Pulmonary artery endothelial cell (primary cell): ENCODE results near the gene GCA. TPM values are rescaled to one million over a fixed set of nuclear protein-coding genes. Genes with fewer than 3 reads are reported as not detected.
A peak's percentile ranks its signal among the peaks of the same experiment; 100 is the strongest.

Source experiments
- DNase-seq: peaks from one replicate; pipeline ENCODE4 v3.0.0-alpha.2; 2011; ENCODE audit warnings: low read depth, low spot score
- total RNA-seq: library from RNA; depleted of rRNA; stranded (reverse); fragments of >200 nt; gene quantifications from 2 replicates; pipeline ENCODE4 v1.2.3, GENCODE V29; 2014

The GCA gene, protein sequence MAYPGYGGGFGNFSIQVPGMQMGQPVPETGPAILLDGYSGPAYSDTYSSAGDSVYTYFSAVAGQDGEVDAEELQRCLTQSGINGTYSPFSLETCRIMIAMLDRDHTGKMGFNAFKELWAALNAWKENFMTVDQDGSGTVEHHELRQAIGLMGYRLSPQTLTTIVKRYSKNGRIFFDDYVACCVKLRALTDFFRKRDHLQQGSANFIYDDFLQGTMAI
- 18.6 and 19.1 TPM in 2 replicates for total RNA-seq

GRCh38 chr2:162343824-162344616, at the start of gene GCA:
GCA (plus strand) TSS chr2:162344132; CDS start chr2:162344249, 117 bp downstream.
- DNase-seq = peak; percentile 87

DNA sequence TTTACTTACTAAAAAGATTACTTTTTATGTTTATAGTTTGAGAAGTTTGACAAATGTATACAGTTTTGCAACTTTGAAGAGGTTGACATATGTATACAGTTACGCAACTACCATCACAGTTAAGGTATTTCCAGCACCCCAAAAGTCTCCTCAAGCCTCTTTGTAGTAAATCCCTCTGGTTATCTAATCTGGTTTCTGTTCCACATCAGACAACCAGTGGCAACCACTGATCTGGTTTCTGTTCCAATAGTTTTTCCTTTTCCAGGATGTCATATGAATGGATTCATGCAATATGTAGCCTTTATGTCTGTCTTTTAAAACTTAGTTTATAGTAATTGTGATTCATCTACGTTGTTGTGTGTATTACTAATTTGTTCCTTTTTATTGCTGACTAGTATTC, 48.9 kb upstream of the GCA start:
- no peak for DNase-seq

DNA sequence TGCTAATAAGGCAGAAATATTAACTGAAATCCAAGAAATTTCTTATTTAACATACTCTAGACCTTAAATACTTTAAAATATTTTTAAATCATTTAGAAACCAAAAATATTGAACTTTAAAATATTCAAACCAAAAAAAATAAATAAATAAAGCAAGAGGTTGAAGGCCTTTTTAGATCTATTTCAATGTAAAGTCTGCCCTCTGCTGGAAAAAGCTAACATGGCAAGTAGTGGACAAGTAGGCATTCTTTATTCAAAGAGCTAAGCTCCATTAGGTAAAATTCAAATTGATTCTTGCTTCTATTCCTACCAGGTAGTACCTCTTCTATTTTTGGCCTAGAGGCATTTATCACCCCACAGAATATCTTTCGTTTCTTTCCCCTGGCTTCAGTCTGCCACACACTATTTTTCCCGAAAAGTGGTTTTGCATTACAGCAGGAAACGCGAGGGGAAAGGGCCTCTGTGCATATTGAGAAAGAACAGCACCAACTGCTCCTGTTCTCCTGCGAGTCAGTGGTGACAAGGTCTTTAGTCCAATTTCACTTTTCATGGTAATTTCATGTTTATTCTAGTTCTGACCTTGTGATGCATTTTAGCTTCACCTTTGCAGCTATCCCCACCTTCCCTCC, 45.9 kb upstream of the GCA start:
- DNase-seq = peak; percentile 41

DNA sequence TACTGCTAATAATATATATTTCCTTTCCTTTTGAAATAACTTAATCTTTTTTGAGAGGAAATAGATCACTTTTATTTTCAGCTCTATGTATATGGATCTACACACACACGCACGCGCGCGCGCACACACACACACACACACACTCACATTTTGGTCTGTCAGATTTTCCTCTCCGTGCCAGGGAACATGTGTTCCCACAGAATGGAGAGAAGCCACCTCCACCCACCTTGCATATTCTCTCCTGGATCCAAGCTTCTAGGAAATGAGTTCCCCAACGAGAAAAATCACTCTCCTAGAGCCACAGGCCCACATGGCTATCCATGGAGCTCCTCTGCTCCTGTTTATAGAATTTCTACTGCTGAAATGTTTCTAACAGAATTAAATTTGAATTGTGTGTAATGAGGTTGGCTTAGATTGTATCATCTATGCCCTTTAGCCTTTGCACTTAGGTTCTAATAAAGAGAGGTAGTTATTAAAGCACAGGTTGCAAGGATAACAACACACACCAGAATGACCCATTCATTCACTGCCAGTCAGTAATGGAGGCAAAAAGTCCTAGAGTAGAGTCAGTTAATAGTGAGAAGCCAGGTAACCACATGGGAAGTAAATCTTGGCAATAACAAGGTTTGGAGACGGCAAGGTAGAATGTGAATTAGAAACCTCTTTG, 45.1 kb upstream of the GCA start:
- DNase-seq = no peak

DNA sequence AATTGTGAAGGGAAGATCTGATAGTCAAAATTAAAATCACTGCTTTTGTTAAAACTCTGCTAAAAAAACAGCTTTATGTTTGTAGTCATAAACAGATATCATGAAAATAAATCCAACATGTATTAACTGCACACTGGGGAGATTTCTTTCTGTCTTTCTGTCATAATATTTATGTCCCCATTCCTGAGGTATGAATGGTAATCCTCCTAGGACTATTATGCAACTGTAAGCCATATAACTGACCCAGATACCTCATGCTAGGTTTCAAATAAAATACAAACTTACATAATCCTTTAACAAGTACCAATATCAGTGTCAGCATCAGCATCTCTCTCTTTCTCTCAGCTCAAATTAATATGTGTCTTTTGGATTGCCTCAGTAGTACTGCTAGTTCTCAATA, 43.7 kb upstream of the GCA start:
- no peak for DNase-seq

DNA sequence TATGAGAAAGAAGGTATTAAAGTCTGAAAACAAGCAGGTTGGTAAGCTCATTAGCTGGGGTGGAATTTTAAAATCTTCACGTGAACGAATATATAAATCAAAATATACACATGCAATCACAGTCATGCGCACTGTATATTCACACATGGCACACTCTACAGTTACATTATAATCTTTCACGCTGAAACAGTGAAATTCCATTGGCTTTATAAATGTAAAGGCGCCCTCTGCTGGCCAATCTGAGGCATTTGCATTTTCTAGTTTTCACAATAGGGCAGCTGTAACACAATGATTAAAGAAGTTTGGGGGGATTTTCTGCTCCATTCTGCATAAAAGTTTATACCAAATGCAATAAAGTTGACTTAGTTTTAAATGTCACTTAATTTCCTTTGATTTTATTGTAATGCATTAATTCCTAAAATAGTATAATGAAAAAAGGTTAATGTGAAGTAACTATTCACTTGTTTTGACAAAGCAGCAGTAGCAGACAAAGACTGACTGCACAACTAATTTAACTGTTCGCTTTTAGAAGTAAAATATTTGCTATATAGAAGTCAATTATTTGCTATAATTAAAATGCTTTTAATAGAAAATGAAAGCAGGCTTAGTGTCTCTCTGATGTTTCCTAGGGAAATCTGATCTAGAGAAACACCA, 42.7 kb upstream of the GCA start:
- no peak for DNase-seq

DNA sequence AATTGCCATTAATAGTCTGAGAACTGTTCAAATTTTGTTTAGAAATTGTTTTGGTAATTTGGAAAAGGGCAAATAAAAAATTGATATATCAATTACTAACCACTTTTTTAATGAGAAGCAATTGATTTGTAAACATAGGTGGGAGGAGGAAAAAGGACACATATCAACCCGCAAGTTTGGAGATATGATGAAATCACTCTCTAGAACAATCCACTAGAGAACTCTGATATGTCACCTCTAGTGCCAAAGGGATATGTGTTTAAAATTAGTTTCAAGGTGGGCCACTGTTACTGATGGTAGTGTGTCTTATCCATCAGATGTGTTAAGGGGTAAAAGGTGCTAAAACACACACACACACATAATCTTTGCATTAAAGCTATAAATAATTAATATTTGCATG, 42.1 kb upstream of the GCA start:
- DNase-seq = no peak

- no peak for DNase-seq
Measured at GRCh38 chr2:162305901-162306300, 38.0 kb upstream of the GCA start.

GRCh38 chr2:162308747-162309503, 35.0 kb upstream of the GCA start:
- DNase-seq = no peak

DNA sequence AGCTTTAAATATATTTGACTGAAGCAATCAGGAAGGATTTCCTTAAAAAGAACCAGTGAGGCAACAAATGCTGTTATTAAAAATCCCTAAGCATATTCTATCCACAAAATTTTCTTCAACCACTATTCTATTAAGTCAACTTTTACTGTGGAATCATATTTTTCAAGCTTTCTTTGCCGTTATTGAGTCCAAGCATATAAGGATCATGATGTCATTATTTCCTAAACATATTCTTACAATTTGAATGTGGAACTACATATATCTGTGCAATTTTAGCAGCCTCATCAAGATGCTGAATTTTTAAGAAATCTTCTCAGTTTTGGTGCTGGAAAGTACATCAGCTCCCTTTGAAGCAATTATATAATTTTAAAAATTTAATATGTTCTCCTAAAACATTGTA, 31.1 kb upstream of the GCA start:
- DNase-seq = no peak

- no peak for DNase-seq
Measured at GRCh38 chr2:162315938-162316337, 28.0 kb upstream of the GCA start.

GRCh38 chr2:162316590-162316989, 27.3 kb upstream of the GCA start:
- no peak for DNase-seq

DNA sequence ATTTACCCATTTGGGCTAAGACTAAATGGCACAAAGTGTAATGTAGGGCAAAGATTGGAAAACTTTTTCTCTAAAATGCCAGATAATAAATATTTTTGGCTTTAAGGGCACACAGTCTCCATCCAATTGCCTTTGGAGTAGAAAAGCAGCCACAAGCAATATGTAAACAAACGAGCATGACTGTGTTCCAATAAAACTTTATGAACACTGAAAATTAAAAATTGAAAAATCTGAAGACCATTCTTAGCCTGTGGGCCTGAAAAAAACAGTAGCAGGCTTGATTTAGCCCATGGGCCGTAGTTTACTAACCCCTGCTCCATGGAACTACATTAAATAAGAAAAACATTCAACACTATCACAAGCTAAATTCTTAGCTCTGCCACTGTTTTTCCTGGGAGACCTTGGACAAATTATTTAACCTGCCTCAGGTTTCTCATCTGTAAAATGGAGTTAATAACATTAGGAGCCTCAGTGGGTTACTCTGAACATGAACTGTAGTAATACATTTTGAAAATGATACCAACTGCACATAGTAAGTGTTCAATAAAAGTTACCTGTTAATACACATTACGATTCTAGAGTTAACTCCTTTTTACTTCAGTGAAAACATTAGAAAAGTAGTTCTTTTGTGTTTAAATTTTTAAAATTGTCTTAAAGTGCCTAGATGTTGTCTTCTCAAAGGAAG, 26.7 kb upstream of the GCA start:
- DNase-seq = no peak

DNA sequence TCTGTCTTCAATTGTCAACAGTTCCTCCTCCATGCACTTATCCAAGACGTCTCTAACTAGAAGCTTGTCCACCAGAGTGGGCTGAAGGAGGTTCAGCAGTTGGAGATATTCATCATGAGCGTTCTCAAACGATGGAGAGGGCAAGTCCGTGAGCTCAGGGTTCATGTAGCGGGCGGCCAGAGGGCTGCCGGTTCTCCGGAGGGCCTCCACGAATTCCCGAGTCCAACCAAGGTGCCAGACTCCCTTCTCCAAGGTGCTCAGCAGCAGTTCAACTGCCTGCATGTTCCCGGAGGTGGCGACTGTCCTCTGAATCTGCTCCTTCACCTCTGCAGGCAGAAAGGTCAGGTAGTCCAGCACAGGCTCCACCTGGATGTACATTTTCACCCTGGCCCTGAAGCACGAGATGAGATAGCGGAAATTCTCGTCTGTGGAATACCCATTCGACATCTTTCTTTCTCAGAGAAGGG, 26.0 kb upstream of the GCA start:
- DNase-seq = no peak

- peak; percentile 74 for DNase-seq
Measured at GRCh38 chr2:162318328-162319180, 25.4 kb upstream of the GCA start, which contains the start of gene IFIH1. IFIH1 (minus strand) TSS chr2:162318684; CDS start chr2:162318307, 377 bp downstream.

DNA sequence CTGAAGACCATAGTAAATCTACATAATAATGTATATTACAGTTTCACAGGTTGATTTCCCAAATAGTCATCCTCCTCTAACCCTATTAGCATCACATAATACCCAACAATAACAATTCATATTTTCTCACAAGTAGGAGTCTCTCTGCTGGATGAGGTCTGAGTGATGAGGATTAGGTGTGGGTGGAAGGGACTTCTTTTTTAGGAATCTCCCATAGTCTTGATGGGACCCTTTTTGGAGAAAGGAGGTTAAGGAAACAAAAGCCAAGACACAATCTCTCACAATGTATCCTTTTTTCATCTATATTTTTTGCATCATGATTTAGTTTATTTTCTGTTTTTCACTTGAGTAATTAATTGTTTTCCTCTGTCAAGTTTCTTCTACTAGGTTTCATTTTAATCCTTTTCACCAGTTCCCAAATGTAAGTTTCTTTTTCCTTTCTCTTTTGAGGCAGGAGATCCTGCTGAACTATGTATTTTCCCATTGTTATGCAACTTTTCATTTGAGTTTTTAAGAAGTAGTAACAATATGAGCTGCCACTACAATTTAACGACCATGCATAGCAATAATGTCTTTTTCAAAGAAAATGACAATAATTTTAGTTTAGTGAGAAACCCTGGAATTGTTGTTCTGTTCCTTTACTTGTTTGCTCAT, 22.9 kb upstream of the GCA start:
- DNase-seq = no peak

- no peak for DNase-seq
Measured at GRCh38 chr2:162324953-162325352, 19.0 kb upstream of the GCA start.

- no peak for DNase-seq
Measured at GRCh38 chr2:162327134-162327769, 16.7 kb upstream of the GCA start.
